RPMI7951 (cell line): ENCODE measurements around the gene CCDC88C. TPM values are rescaled to one million over a fixed set of nuclear protein-coding genes. Genes with fewer than 3 reads are reported as not detected.
A peak's percentile ranks its signal among the peaks of the same experiment; 100 is the strongest.

Experiments used
- DNase-seq: peaks from one replicate; pipeline ENCODE4 v3.0.0-alpha.2; 2012; ENCODE audit warnings: low read depth
- total RNA-seq: library from RNA; depleted of rRNA; stranded (reverse); fragments of >200 nt; shearing (Covaris generic); gene quantifications from 2 replicates; pipeline ENCODE4 v1.2.3, GENCODE V29; 2014

Gene CCDC88C
- total RNA-seq, 1 experiment from 2014 or later = 0.12 TPM

DNA sequence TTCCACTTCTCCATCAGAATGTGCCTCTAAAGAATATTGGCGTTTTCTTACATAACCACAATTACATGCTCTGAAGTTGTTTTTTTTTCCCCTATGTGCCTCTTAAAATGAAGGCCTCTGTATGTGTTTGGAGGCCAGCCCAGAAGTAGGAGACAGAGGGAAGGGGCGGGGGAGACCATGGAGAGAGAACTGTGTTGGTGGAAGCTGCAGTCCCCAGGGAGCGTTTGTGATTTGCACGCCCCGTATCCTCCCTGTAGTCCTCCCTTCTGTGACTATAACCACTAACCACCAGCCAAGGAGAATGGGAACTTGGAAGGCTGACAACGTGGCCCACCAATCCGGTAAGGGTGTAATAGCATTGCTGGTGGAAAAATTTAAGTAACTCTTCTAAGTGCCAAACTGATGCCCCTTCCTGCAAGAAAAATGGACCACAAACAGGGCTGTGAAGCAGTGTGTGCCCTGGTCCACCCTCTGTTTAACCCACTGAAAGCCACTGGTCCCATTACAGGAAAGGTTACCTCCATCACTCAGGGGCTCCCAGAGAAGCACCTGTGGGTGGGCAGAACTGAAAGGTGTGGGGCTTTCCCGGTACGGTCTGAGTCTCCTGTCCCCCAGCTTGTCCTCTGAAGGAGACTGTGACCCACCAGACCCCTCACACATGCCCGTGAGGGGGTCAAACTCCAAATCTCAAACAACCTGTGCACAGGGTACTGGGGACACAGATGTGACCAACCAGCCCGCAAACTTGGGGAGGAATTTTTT is 36.8 kb downstream of the CCDC88C start:
- peak; percentile 48 for DNase-seq

DNA sequence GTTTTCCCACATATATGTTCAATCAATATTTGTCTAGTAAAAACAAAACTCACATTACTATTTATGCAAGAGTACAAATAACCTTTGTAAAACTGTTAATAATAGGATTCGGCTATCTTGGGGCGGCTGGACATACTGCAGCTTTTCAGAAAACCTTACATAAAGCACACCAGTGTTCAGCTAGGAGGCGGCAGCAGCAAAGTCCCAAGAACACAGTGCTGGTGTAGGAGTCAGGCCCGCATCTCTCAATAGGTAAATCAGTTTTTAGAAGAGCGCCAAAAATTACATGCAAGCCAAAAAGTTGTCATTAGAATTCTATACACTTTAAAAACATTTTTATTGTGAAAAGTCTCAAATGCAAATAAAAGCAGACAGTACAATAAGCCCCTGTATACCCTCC is 37.5 kb downstream of the CCDC88C start:
- DNase-seq = no peak

DNA sequence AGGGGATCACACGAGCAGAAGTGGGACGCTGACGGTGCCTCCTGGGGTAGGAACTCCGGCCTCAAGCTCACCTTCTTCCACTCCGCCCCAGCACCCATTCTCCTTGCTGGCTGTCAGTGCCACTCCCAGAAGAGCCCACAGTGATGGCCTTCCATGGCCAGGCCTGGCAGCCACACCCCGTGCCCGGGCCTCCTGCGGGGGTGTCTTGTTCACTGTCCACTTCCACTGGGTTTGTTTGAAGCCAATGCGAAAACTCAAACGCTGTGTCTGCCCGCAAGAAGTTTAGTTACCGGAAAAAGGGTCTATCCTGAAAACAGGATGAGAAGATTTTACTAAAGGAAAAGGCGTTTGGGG is 38.1 kb downstream of the CCDC88C start:
- no peak for DNase-seq

DNA sequence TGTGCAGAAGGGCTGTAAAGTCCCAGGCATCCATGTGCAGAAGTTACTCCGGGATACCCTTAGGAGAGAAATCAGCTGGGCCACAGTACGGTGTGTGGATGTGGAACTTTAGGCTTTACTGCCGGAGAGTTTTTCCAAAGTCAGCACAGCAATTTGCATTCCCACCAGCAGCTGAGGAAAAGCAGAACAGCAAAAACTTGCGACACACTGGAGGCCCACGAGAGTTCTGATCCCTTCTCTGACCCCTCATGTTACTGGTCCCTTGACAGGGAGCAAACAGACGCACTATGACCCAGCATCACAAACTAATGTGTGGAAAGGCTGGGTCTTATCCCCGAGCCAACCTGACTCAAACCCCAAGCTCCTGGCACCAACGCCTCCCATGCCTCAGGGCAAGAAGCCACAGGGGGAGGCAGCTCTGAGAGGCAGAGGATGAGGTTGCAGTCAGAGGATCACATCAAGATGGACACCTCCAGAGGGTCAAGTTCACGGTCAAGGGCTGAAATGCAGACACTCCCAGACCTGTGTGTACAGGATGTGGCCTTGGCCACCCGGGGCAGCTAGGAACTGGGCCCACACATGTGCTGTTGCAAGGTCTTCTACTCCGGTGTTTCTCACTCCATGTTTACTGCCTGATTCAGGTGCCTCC is 38.6 kb downstream of the CCDC88C start:
- peak; percentile 24 for DNase-seq

DNA sequence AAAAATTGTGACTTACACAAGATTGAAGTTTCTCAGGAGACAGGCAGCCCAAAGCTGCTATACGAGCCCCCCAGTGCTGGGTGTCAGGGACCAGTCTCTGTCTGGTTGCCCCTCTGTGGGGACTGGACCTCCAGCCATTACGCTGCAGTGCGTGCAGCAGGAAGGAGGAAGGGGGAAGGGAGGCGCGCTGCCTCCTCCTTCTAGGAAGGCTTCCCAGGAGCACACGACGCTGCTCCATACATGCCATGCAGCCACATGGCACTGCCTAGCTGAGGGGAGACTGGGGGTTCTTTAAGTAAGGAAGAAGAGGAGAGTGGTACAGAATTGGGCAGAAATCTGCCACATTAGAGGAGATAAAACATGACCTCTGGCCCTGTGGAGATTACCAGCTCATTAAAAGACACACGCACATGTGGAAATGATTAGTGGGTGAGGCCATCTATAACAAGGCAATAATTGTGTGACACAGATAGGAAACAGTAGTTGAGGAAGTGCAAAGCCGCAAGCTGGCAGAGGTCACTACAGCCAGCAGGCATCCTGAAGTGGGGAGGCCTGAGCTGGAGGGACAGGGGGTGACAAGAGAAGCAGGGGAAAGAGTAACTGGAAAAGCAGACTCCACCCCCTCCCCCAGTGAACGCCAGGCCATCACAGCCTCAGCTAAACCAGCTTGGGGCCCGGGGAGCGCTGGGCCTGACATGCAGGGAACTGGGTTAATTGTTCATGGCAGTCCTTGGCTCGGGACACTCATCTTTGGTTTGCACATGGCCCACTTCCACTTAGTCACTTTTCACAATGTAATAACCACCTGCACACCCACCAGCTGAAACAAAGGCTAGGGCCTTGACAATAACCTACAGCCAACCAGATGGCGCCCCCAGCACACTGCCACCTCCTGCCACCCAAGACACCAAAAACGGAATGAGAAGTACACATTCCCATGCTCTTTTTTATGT is 39.6 kb downstream of the CCDC88C start:
- peak; percentile 85 for DNase-seq

DNA sequence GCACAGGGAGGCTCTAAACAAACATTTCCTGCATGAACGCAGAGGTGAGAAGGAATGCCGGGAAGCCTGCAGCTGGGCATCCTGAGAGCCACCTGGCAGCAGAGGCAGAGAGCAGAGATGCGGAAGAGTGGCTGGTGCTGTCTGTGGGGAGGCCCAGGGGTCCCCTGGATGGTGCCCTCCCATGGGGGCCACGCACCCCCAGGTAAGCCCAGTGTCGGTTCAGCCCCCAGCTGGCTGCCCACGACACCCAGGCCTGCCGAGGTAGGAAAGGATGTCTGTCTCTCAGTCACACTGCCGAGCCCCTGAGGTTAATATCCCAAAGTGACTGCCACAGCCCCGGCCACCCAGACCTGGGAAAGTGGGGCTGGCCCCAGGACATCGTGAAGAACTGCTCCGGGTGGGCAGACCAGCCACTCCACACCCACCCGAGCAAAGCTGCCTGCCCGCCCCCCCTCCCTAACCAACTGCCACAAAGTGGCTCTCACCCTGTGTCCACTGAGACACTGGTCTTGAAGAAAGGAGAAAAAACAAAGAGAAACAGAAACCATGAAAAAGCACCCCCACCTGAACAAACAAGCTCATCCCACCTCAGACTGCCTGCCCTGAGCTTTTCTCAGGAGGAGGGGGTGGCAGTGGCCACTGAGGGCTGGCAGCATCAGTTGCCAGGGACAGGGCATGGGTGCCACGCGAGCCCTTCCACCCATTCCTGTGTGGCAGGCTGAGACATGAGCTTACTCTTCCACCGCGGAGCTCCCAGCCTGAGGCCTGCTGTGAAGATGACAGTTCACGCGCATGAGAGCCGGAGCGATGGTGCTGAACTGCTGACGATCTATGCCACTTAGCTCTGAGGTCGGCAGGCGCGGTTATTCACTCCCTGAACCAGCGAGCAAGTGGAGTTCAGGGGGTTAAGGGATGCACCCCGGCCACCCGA is 40.8 kb downstream of the CCDC88C start:
- peak; percentile 25 for DNase-seq

DNA sequence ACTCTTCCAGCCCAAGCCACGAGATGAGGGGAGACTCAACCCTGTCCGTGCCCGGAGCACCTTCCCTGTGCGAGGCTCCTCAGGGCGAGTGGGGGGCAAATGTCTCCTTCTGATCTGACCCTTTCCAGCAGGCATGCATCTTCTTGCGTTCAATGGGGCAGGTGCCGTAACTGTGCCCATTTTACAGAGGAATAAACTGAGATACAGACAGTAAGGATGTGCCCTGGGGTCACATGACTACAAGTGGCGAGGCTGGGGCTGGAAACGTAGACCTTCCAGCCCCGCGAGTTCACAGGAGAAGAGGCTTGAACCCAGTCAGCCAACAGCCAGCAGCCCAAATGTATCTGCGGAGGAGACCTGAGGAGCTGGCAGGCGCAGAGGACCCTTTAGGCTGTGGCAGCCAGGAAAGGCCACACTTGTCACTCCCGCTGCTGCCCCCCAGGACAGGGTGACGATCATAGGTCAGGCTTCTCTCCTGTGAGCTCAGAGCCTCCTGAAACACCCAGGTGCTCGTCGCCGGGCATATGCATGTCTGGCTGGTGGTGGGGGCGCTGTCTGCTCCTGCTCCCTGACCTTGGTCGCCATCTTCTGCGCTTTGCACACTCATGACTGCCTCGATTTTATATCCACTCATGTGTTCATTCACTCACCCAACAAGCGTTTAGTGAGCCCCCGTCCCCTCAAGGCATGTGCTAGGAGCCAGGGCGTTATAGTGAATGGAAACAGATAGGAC is 41.7 kb downstream of the CCDC88C start:
- DNase-seq = no peak

DNA sequence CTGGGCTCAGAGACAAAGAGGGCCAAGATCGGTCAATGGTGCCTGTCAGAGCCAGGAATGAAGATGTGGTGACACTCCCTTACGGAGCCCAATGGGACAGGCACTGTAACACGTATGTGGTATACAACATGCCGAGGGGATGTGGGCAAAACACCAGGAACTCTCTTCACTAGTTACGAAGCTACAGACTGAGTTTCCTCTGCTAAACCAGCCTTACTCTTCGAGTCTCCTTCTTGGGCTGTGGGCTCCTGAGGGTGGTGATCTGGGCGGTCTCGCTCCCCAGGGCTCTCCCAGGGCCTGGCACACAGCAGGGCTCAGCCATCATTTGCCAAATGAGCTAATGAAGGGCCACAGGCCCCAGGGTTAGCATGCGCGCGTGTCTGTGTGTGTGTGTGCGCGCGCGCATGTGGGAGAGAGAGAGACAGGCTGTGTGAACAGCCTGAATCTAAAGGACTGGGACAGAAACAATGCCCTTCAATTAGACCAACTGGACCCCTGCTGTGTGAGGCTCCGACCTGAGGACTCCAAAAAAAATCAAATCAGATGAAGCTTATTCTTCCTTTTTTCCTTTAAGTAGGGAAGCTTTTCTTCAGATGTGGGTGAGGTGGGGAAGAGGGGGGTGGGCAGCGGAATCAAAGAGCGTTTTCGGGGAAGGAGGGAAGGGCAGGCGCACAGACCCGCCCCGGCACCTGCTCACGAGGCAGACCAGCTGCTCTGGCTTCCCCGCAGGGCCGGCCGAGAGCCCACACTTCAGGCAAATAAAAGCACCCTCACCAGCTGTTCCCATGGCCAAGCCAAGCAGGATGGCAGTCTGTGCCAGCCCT is 42.5 kb downstream of the CCDC88C start:
- no peak for DNase-seq

DNA sequence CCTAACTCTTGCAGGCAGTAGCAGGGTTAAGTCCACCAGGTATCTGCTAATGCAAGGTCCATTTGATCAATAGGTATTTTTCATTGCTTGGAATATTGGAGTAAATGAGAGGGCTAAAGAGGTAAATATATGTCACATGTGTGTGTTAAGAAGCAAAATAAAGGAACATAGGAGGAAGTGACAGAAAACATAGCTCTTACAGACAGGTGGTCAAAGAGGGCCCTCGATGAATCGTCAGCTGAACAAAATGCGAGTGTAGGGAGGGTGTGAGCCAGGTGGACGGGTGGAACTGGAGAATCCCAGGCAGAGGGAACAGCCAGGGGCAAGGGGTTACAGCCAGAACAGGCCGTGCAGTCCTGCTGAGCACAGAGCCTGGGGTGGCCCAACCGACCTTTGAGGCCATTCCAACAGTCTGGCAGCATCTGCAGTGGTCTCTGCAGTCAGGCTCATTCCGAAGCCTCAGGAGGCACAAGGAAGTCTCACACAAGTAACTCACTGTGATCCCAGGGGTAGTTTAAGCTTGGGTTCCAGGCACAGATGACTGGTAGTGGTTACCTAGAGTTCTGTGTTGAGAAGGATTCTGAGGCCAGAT is 43.2 kb downstream of the CCDC88C start:
- no peak for DNase-seq

DNA sequence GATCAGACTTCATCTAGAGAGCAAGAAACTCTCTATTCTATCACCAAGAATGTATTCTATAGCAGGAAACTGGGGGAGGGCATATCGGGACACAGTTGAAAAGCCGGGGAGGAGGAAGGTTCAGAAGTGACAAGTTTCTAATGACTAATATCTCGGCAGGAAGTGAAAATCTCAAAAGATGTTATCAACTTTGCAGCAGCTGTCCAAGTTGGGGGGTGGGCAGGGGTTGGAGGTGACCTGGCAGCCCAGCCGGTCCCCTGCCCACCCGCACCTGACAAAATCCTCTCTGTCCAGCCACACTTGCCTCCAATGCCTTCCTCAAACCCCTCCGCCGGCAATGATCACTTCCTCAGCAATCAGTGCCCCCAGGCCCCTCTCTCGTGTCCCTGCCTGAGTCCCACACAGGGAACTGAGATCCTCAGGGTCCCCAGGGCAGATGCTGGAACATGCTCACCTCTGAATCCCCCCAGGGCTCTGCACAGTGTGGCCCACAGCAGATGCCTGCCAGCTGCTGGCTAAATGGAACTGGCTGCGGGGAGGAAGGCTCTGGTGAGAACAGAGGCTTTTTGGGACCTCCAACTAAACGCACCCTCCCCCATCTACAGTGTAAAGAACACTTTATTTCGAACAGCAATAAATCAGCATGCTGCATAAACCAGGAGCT is 43.9 kb downstream of the CCDC88C start:
- no peak for DNase-seq

DNA sequence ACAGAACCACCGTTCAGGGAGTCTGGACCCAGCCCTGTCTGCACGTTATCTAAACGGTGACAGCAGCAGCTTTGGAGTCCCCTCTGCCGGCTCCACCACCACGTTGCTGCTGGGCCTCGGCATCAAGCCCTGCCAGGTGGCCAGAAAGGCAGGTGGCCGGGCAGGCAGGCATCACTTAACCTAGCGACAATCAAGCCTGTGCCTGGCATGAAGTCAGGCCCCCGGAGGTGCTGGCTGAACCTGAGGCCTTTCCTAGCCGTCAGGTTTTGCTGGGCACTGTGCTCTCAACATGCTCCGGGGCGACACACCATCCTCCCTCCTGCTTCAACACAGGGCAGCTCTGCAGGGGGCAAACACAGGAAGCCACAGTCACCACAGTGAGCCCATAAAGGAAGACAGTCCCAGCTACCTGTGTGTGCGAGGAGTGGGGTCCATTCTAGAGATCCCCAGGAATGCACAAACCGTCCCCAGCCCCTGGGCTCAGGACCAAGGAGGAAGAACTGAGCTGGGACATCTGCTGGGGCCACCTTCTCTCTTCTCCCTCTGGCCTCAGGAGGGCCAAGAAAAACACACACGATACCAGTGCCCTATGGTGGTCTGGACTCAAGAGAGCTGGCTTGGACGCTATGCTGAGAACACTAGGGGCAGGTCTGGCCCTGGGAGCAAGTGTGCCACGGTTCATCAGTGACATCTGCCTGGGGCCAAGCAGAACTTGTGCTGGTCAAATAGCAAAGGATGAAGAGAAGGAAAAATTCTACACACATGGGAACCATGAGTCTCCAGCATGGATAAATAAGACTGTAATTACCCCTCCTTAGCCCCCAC is 44.7 kb downstream of the CCDC88C start:
- no peak for DNase-seq

DNA sequence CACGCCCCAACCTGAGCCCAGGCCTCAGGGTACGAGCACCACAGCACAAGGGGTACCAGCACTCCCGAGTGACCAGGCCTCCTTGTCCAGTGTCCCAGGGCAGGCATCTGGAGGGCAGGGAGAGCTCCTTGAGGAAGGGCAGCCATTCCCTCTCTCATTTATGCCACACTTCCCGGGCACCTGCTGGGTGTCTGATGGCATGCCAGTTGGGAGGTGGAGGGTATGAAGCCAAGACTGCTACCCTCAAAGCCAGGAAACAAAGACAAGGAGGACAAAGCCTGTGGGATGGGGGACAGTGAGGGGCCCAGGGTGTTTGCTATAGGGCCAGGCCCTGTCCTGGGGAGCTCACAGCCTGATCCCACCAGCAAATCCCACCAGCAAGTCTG is 45.6 kb downstream of the CCDC88C start:
- no peak for DNase-seq

DNA sequence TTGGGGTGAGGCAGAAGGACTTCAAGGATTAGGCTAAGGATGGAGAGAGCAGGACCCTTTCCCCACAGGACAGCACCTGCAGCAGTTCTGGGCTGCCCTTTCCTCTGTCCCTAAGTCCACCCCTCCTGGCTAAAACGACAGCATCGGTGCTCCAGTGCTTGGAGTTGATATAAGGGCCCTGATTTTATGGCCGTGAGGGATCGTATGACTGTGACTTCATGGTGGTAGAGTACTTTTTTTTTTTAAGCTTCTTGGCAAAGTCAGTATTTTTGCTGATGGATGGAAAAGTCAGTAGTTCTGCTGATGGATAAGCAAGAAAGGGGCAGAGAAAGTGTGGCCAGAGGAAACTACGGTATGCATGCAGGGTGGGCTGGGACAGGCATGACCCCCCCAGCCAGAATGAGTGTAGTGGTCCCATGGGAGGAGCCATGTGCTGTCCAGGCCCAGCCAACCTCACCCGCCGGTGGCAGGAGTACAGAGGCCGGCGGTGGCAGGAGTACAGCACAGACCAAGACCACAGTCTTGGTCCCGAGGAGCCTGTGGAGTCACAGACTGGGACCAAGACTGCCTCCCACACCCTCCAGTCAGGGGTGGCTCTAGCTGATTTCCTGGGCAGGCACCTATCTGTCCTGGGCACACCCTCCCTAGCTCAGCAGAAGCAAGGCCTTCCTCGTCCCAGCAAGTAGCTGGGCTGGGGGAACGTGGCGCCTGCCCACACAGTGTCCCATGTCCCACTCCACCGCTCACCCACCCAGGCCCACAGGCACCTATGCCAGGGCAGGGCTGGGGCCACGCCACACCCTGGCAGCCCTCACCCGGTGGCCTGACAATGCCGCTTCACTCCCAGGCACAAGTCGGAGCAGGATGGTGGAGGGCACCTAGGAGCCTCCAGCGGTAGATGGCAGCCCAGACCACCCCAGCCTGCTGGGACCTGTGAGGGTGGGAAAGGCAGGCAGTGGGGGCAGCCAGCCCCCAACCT is 46.3 kb downstream of the CCDC88C start:
- no peak for DNase-seq

DNA sequence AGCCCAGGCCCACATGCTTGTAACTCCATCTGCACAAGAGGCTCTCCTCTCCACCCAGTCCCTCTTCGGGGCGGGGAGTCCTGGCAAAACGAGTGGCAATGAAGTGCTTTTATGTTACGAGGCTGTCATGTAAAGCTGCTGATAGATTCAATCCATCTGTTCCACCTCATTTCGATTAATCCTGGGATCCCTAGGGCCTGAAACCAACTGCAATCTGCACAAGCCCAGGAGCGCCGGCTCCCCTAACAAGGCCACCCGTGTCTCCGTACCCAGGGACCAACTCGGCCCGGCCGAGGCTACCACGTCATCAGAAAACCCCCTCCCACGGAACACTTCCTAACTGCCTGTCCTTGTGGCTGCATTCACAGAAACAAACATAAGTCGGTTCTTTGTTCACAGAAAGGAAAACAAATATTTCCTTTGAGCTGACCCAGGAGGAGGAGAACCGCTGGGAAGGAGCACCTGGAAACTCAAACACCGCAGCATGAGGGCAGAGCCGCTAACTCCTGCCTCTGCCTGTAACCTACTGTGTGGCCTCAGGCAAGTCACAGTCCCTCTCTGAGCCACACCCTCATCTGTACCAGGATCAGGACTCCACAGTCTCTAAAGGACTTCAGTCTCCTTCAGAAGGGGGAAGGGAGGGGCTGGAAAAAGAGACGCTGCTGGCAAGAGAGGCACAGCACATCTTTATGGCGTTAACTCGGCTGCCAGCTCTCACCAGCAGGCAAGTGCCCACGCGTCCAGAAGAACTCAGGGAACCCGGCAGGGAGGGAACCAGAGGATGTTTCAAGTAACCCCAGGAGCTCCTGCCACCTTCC is 47.8 kb downstream of the CCDC88C start:
- DNase-seq = no peak

DNA sequence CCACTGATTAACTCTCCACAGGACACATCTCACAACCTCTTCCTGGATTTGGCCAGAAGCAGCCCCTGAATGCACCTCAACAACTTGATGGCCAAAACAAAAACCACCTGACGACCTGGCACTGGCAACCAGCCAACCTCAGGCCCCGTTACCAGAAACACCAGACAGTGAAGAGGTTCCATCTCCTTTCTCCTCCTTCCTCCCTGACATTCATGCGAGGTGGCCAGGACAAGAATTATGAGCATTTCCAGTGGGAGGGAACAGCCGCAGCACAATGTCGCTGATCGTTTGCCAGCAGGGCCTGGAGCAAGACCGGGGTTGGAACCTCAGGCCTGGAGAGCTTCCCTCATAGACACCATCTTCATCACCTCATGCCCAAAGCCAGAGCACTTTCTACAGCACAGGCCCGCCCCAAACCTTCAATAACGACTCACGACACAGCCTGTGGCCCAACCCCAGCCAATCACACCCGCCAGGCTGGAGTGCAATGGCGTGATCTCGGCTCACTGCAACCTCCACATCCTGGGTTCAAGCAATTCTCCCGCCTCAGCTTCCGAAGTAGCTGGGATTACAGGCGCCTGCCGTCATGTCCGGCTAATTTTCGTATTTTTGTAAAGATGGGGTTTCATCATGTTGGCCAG is 48.7 kb downstream of the CCDC88C start:
- no peak for DNase-seq
